ENCODE data around the gene SSBP3. TPM values are rescaled to one million over a fixed set of nuclear protein-coding genes. Genes with fewer than 3 reads are reported as not detected.

The SSBP3 gene
- total and polyA plus RNA-seq, 9 of the 15 experiments (the other 6 are each of a cell fraction or from before 2014, with no cell fraction given), result 8.7 to 108 (median 33.8) TPM

DNA sequence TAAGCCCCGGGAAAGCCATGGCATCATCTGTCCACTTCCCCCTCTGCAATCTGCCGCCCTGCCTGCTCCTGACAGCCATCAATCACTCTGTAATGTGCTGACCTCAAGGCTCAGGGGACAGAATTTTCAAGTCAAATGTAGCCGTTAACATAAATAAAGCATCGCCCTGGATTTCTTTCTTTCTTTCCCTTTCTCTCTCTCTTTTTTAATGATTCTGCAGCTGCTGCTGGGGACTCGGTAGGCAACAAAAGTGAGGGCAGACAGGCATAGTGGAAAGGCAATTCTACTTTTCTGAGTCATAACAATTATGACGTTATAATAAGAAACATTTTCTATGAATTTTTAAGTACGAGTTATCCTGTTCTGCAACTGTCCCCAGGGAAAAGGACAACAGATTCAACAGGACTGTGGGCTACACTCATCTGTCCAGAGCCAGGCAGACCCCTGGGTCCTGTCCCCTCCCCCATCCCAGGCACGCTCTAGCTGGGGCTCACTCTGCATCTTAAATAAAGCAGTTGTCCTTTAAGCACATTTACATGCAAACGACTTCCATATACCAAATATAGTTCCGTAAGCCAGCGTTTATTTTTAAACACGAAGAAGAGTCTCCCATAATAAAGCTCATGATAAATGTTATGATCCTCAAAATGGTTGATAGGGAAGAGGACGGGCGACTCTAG lies 78.7 kb downstream of the SSBP3 start (continued):
- TF ChIP-seq, protein P1, sequence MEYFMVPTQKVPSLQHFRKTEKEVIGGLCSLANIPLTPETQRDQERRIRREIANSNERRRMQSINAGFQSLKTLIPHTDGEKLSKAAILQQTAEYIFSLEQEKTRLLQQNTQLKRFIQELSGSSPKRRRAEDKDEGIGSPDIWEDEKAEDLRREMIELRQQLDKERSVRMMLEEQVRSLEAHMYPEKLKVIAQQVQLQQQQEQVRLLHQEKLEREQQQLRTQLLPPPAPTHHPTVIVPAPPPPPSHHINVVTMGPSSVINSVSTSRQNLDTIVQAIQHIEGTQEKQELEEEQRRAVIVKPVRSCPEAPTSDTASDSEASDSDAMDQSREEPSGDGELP (CRISPR knock-in tag; IDR thresholded peaks at IDR 0.05; ENCODE audit: borderline replicate concordance), result no peak
- TF ChIP-seq HNRNPL (IDR thresholded peaks at IDR 0.05; ENCODE audit: low read depth, low read length), result no peak
- no peak for TF ChIP-seq MBD2 (IDR thresholded peaks at IDR 0.05; ENCODE audit: borderline replicate concordance, low read depth)
- no peak for TF ChIP-seq TAF15 (IDR thresholded peaks at IDR 0.05; ENCODE audit: low read depth, low read length)
- no peak for TF ChIP-seq CBFA2T2 (conservative IDR thresholded peaks at IDR 0.05)
- TF ChIP-seq UBTF (IDR thresholded peaks at IDR 0.05; ENCODE audit: borderline replicate concordance in 1 of 2, low read depth in 2 of 2, low read length in 2 of 2), result no peak
- TF ChIP-seq NFE2L1 (tag; IDR thresholded peaks at IDR 0.05; ENCODE audit: borderline replicate concordance, low read depth), result no peak
- no peak for TF ChIP-seq LARP7 (IDR thresholded peaks at IDR 0.05)
- TF ChIP-seq TBP (optimal IDR thresholded peaks at IDR 0.05; ENCODE audit: low read depth, low read length), result no peak
- no peak for TF ChIP-seq RAD51 (IDR thresholded peaks at IDR 0.05; ENCODE audit: borderline replicate concordance, low read depth)
- TF ChIP-seq ZC3H11A (IDR thresholded peaks at IDR 0.05; ENCODE audit: low read depth, low read length), result no peak
- no peak for TF ChIP-seq DIDO1 (tag; IDR thresholded peaks at IDR 0.05; ENCODE audit: low read depth)
- TF ChIP-seq, protein P2, sequence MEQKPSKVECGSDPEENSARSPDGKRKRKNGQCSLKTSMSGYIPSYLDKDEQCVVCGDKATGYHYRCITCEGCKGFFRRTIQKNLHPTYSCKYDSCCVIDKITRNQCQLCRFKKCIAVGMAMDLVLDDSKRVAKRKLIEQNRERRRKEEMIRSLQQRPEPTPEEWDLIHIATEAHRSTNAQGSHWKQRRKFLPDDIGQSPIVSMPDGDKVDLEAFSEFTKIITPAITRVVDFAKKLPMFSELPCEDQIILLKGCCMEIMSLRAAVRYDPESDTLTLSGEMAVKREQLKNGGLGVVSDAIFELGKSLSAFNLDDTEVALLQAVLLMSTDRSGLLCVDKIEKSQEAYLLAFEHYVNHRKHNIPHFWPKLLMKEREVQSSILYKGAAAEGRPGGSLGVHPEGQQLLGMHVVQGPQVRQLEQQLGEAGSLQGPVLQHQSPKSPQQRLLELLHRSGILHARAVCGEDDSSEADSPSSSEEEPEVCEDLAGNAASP (IDR thresholded peaks at IDR 0.05), result no peak
- TF ChIP-seq ZNF655 (CRISPR knock-in tag; IDR thresholded peaks at IDR 0.05), result no peak
- TF ChIP-seq RBM15 (IDR thresholded peaks at IDR 0.05; ENCODE audit: insufficient read depth, low read length), result no peak
- TF ChIP-seq MCM3 (IDR thresholded peaks at IDR 0.05), result no peak
- no peak for TF ChIP-seq BDP1 (IDR thresholded peaks at IDR 0.05; ENCODE audit: insufficient read depth, insufficient read length)
- TF ChIP-seq CBX2 (IDR thresholded peaks at IDR 0.05; ENCODE audit: insufficient read depth, low read length, poor library complexity, severe bottlenecking), result no peak
- TF ChIP-seq ATF1 (CRISPR knock-in tag; IDR thresholded peaks at IDR 0.05), result no peak
- no peak for TF ChIP-seq ATF1 (tag; IDR thresholded peaks at IDR 0.05)
- TF ChIP-seq RCOR1 (IDR thresholded peaks at IDR 0.05; ENCODE audit: borderline replicate concordance in 1 of 2, low read depth in 2 of 2, low read length in 2 of 2), result peak in 1 of 2 experiments; percentile 35; a peak in 1 of 4 replicates
- no peak for TF ChIP-seq CXXC5 (CRISPR knock-in tag; IDR thresholded peaks at IDR 0.05)
- peak; percentile 23; the same call in 1 of the 2 replicates for TF ChIP-seq SMARCE1 (IDR thresholded peaks at IDR 0.05)
